ENCODE measurements around the gene MREG.
"Not testable (repeated sequence)": the region's sequence is repeated elsewhere in the genome, so short reads cannot be mapped to it uniquely, and the experiment has no call there.

The MREG gene

GRCh38 chr2:215928086-215928485, 85.3 kb downstream of the MREG start:
- DNase-seq (ENCODE audit: low read depth, low spot score): no peak
- no peak overlapping the region for H3K4me3 ChIP-seq (ENCODE audit: low read depth, low read length)
- ChIA-PET CTCF (no interaction called here), POLR2A (no interaction called here)
- no peak for TF ChIP-seq CTCF (IDR thresholded peaks at IDR 0.05; ENCODE audit: insufficient read depth, low read length, missing control alignments)

GRCh38 chr2:215926992-215927391, 86.4 kb downstream of the MREG start:
- H3K4me3 ChIP-seq (ENCODE audit: low read depth, low read length); CTCF ChIA-PET; DNase-seq (ENCODE audit: low read depth, low spot score); POLR2A ChIA-PET: not testable (repeated sequence)

GRCh38 chr2:215921895-215922294, 91.5 kb downstream of the MREG start:
- no peak for TF ChIP-seq CTCF (IDR thresholded peaks at IDR 0.05; ENCODE audit: insufficient read depth, low read length, missing control alignments)
- peak; percentile 56 for DNase-seq (ENCODE audit: low read depth, low spot score)
- ChIA-PET CTCF (no interaction called here), POLR2A (interaction anchor here (0.9 kb wide), 1 partner anchor 485 kb away, joined by 3 read pairs; no protein-coding TSS in a partner anchor)
- no peak overlapping the region for H3K4me3 ChIP-seq (ENCODE audit: low read depth, low read length)

- no peak overlapping the region for H3K4me3 ChIP-seq (ENCODE audit: low read depth, low read length)
- peak; percentile 75 for TF ChIP-seq CTCF (IDR thresholded peaks at IDR 0.05; ENCODE audit: insufficient read depth, low read length, missing control alignments)
- DNase-seq (ENCODE audit: low read depth, low spot score): peak; percentile 47
- CTCF ChIA-PET: interaction anchor here (0.7 to 4.1 kb wide), 30 partner anchors 9 to 596 kb away, joined by 3 to 21 read pairs (median 3); no protein-coding TSS in a partner anchor
- POLR2A ChIA-PET: interaction anchor here (0.6 to 1.0 kb wide), 3 partner anchors 9 to 484 kb away, joined by 3 read pairs; no protein-coding TSS in a partner anchor
Measured at GRCh38 chr2:215920244-215921100, 92.9 kb downstream of the MREG start.

GRCh38 chr2:215919624-215920243, 93.6 kb downstream of the MREG start:
- no peak for DNase-seq (ENCODE audit: low read depth, low spot score)
- ChIA-PET POLR2A (interaction anchor here (0.7 kb wide), 1 partner anchor 146 kb away, joined by 3 read pairs; no protein-coding TSS in a partner anchor), CTCF (interaction anchor here (0.8 to 4.1 kb wide), 27 partner anchors 9 to 595 kb away, joined by 3 to 21 read pairs (median 4); no protein-coding TSS in a partner anchor)
- H3K4me3 ChIP-seq (ENCODE audit: low read depth, low read length): no peak overlapping the region
- no peak for TF ChIP-seq CTCF (IDR thresholded peaks at IDR 0.05; ENCODE audit: insufficient read depth, low read length, missing control alignments)

- no peak for TF ChIP-seq CTCF (IDR thresholded peaks at IDR 0.05; ENCODE audit: insufficient read depth, low read length, missing control alignments)
- POLR2A ChIA-PET: interaction anchor here (0.7 to 2.0 kb wide), 4 partner anchors 145 to 488 kb away, joined by 3 to 9 read pairs (median 4); no protein-coding TSS in a partner anchor
- no peak for DNase-seq (ENCODE audit: low read depth, low spot score)
- CTCF ChIA-PET: interaction anchor here (0.8 to 4.1 kb wide), 21 partner anchors 8 to 638 kb away, joined by 3 to 21 read pairs (median 5); no protein-coding TSS in a partner anchor
- H3K4me3 ChIP-seq (ENCODE audit: low read depth, low read length): no peak overlapping the region
Measured at GRCh38 chr2:215918901-215919599, 94.3 kb downstream of the MREG start.
